Cerebellar nuclear complex (tissue), 1 donor: ENCODE results near the gene IER5L.
"Not testable (repeated sequence)": the region's sequence is repeated elsewhere in the genome, so short reads cannot be mapped to it uniquely, and the experiment has no call there.

Experiments used
- DNase-seq, 2 experiments: peaks; one replicate each; lab custom pipeline; 2025; lab: John Stamatoyannopoulos, UW

Gene IER5L

DNA sequence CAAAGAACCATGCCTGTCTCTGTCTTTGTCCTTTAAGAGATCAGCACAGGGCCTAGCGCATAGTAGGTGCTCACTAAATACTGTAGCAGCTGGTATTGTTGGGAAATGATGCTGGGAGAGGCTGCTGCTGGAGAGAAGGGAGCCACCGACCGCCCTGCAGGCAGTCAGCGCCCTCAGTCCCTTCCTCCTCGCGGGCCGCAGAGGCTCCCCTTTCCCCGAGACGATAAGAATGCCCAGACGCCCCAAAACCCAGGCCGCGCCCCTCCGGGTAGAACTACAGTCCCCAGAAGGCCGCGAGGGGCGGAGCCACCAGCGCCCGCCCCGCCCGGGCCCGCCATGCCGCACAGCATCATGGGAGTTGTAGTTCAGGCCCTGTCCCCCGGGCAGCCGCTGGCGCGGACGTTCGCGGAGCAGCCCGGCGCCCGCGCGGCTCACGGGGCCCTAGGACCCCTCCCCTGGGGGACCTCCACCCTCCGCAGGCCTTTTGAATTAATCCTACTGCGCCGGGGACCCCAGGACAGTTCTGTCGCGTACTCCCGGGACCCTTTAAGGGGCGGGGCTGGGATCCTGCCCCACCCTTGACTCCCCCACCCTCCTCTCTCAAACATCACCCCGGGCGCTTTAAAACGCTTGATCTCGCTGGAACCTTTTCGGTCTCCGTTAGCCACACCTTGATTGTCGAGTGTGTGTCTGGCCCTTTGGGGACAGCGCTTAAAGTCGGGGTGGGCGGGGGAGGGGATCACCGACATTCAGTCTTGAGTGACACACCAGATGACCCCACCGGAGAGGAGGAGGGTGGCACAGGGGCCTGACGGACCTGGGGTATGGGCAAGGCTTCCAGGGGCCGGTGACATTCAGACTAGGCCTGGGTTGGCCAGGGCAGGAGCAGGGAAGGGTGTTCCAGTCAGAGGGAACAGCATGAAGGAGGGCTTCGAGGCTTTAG, 24.8 kb upstream of the IER5L start:
- DNase-seq = peak in 1 of 2 experiments; percentile 54

DNA sequence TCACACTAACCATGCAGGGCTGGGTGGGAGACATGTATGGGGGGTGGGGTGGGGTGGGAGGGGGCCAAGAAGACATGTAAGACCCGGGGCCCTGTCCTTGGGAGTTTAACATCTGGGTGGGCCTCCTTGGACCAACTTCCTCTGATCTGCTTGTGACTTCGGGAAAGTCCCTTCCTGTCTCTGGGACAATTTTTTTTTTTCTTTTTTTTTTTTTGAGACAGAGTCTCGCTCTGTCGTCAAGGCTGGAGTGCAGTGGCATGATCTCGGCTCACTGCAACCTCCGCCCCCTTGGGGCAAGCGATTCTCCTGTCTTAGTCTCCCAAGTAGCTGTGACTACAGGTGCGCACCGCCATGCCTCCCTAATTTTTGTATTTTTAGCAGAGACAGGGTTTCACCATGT, 23.8 kb upstream of the IER5L start:
- DNase-seq = no peak

DNA sequence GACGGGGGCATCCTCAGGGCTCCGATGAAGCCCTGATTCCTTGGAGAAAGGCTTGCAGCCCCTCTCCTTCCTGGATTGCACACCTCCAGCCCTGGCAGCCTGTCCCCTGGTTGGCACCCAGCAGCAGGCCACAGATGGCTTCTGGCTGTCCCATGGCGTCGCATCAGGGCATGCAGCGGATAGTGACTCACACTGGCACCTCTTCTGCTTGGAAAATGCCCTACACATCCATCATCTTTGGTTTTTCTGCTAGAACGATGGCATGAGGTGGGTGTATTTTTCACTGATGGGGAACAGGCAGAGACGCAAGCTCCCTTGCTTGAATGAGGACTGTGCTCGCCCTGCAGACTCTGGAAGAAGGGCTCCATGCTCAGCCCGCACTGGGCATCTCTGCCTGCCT, 23.2 kb upstream of the IER5L start:
- no peak for DNase-seq

DNA sequence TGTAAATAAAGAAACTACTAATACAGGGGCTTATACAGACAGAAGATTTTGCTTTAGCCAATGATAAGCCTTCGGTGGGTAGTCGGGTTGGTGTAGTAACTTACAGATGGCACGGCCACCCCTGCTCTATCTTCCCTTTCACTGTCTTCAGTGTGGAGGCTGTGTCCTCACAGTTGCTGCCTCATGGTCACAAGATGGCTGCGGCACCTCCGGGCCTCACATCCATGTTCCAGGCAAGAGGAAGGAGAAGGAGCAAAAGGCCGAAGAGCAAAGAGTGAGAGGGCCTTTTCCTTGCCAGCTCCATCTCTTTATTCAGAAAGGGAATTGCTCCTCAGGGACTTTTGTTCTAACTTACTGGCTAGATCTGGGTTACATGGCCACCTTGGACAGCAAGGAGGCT, 22.2 kb upstream of the IER5L start:
- DNase-seq = no peak

DNA sequence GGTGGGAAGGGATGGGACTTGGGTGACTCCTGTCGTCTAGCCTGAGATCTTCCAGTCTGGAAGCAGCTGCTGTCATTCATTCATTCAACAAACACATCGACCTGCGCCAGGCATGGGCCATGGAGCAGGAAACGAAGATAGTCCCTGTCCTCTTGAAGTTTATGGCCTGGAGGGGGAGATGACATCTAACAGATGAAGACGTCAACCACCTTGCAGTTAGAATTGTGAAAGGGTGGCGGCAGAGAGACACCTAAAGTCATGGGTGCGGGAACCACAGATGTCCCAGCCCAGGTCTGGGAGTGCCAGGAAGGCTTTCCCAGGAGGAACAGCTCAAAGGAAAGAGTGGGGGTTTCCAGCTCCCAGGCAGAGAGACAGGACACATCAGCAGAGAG, 21.0 kb upstream of the IER5L start:
- DNase-seq = no peak

DNA sequence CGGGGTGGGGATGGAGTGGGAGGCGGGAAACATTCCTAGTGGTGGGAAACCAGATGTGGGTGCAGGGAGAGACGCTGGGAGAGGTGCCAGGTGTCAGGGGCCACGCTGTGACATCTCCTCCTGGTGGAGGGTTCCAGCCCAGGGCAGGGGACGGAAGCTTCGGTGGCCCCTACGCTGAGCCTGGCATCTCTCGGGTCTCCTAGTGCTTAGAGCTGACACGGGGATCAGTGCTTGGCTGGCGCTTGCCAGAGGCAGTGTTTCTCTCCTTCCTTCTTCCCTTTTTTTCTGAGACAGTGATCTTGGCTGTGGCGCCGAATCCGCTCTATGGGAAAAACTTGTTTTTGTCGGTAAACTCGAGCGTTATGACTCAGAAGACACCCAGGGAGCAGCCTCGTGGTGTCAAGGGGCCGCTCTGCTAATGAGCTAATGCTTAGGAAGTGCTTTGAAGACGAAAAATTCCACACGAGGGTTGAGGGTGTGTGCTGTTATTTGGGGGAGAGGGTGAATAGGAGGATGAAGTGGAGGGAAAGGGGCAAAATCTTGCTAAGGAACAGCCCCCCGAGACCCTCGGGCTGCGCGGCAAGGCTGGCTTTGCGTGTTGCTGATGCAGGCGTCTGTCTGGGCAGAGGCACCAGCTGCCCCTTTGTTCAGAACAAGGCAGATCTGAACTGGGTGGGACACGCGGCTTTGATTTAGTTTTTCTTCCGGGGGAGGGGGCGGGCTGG, 20.4 kb upstream of the IER5L start:
- no peak for DNase-seq

DNA sequence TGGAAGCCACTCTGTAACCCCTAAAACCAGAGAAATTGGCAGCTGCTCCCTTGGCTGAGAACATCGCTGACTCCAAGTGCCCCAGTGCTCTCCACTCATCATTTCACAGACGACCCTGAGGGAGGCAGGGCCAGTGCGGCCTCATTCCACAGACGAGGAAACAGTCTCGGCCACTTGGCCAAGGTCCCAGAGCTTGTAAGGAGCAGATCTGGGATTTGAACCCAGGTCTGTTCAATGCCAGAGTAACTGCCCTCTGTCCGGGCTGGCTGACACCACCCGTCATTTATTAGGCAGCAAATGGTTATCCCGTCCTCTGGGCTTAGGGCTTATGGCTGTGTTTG, 19.9 kb upstream of the IER5L start:
- DNase-seq = no peak

DNA sequence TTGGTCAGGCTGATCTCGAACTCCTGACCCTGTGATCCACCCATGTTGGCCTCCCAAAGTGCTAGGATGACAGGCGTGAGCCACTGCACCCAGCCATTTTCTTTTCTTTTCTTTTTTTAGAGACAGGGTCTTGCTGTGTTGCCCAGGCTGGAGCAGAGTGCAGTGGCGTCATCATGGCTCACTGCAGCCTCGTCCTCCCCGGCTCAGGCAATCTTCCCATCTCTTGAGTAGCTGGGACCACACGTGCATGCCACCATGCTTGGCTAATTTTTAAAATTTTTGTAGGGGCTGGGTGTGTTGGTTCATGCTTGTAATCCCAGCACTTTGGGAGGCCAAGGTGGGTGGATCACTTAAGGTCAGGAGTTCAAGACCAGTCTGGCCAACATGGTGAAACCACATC, 19.0 kb upstream of the IER5L start:
- not testable (repeated sequence) for DNase-seq

DNA sequence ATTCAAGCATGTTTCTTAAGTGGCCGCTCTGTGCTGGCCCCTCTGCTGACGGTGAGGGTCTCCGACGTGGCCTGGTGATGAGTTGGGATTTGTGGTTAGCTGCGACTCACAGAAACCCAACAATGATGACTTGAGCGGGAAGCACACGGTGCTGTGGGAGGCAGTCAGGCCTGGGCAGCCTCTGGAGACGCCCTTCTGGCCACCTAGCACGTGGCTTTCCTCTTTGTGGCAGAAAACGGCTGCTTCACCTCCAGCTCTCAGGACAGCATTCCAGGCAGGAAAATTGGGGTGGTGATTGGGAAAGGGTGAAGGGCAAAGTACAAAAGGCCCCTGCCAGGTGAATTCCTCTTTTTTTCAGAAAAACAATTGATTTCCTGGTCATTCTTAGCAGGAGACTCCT, 17.5 kb upstream of the IER5L start:
- no peak for DNase-seq

DNA sequence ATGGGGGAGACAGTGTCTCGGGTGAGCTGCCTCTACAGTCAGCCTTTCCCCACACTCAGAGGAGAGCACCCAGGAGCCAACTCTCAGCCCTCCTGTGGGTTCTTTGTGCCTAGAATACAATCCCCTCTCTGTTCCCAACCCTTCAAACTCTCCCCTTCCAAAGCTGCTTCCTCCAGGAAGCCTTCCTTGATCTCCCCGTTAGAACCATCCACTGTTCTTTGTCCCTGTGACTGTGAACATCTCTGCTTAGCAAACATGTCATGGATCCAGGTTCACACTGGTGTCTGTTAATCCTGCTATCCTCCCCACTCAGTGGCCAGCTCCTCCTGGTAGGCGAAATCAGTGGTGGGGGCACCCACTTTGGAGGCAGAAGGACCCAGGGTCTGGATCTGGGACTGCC, 16.2 kb upstream of the IER5L start:
- DNase-seq = no peak

DNA sequence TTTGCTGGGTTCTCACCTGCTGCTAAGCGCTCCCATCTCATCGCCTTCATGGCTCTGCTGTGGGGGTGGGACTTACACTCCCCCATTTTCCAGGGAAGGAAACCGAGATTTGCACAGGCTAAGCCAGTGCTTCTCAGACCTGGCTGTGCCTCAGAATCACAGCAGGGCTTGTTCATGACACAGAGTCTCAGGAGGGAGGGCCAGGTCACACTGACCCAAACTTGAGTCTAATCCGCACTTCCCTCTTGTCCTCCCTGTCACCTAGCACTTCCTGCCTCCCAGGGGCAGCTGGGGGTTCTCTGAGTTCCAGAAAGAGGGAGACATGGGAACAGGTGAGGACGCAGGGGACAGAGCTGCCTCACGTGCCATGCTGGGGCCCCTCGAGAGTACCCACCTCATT, 15.6 kb upstream of the IER5L start:
- DNase-seq = no peak

DNA sequence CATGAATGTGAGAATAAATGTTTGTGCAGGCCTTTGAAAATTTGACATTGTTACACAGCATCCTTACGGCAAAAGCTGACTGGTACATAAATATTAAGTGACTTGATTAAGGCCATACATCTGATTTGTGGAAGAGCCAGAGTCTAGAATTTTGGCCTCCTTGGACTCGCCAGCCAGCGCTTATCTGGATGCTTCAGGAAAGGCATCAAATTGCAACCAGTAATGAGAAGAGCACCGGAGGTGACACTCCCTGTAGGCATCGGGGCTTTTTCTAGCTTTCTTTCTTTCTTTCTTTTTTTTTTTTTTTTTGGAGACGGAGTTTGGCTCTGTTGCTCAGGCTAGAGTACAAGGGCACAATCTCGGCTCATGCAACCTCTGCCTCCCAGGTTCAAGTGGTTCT, 13.2 kb upstream of the IER5L start:
- no peak for DNase-seq

DNA sequence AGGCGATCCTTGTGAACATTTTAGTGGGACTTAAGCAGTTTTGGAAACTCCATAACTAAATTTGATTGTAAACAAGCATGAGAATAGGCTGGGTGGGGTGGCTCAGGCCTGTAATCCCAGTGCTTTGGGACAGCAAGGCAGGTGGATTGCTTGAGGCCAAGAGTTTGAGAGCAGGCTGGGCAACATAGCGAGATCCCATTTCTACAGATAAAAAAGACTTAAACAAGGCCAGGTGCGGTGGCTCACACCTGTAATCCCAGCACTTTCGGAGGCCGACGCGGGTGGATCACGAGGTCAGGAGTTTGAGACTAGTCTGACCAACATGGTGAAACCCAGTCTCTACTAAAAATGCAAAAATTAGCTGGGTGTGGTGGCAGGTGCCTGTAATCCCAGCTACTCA, 11.9 kb upstream of the IER5L start:
- DNase-seq = not testable (repeated sequence)

DNA sequence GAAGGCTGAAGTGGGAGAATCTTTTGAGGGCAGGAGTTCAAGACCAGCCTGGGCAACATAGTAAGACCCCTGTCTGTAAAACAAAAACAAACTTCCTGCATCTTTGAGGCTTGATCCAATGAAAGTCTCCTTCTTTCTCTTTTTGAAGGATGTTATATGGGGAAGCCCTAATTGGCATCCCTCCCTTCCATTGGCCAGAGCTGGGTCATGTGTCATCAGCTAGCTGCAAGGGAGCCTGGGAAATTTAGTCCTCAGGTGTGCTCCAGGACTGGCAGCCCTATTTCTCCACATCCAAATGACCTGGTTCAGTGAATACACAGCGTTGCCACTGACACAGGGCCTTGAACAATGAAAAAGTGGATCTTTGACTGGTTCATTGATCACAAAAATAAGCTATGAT, 9.0 kb upstream of the IER5L start:
- no peak for DNase-seq

DNA sequence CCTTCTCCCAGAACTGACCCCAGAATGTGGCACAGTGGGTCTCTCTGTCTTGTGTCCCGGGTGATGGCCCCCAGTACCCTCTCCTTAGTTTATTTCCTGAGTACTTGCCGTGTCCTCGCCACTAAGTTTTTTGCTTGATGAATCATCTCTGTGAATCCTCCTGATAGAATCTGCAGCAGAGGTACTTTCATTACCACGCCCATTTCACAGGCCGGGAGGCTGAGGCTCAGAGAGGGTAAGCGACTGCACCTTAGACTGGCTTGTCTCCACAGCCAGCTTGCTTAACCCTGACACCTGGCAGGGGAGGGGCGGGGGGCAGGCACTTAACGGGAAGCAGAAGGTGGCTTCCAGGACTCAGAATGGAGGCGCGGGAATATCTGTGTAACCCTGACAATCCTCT, 7.9 kb upstream of the IER5L start:
- DNase-seq = no peak

DNA sequence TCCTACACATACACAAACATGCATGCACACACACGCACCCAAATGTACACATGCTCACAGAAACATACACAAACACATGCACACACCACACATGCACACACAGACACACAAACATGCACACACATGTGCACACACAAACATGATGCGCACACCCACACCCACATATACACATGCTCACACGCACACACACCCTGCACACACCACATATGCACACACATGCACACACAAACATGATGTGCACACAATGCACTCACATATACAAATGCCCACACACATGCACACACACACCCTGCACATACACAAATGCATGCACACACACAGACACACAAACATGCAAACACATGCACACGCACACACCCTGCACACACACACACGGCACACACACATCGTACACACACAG, 7.3 kb upstream of the IER5L start:
- no peak for DNase-seq

DNA sequence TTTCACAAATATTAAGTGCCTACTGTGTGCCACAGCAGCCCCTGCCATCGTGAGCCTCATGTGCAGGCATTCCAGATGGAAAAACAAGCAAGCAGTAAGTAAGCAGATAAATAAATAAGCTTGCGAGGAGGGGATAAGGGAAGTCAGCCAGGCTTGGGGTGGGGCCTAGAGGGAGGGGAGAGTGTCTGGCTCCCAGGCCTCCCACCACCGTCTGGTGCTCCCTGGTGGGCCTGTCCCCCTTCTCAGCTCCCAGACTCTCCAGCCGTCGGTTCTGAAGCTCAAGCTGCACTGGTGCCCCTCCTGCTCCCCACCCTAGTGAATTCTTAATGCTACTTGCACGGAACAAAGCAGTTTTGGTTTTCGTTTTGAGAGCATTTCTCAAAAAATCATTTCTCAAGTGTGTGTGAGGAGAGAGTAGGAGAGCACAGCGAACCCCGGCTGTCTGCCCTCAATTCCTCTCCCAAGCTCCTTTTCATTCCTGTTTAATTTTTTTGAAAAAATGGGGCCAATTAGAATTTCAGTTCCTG, 6.6 kb upstream of the IER5L start:
- no peak for DNase-seq

DNA sequence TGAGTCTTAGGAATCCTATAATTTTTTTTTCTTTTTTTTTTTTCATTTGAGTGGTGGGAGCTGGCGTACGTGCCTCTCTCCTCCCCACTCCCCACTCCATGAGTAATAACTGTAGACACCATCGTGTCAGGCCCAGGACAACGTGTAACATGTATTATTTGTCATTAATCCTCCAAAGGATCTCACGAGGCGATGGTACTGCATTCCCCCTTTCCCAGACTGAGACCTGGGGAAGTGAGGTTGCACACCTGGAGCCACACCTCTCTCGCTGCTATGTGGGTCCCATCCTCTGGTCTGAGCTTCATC, 6.1 kb upstream of the IER5L start:
- no peak for DNase-seq

DNA sequence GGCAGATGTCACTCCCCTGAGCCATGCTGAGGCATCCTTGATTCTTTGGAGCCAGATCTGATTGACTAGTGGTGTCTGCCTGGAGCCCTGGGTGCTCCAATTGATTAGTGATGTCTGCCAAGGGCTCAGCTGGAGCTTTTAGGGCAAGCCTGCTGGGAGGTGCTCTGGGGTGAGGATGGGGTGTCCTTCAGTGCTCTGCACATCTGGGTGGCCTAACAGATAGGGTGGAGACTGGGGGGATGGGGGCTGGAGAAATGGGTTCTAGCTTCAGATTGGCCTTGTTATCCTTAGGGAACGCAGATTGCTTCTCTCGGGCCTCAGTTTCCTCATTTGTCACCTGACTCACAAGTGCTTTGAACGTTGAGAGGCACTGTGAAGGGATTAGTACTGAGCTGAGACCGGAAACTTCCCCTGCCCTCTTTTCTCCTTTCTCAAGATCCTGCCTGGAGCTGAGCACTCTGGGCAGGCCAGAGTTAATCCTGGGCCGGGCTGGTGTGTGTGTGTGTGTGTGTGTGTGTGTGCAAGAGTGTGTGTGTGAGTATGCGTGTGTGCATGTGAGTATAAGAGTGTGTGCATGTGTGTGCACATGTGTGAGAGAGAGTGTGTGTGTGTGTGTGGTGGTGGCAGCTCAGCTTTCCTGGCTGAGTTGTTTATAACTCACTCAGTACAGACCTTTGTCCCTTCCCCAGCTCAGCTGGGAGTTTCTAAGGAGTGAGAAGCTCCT, 5.6 kb upstream of the IER5L start:
- DNase-seq = no peak

DNA sequence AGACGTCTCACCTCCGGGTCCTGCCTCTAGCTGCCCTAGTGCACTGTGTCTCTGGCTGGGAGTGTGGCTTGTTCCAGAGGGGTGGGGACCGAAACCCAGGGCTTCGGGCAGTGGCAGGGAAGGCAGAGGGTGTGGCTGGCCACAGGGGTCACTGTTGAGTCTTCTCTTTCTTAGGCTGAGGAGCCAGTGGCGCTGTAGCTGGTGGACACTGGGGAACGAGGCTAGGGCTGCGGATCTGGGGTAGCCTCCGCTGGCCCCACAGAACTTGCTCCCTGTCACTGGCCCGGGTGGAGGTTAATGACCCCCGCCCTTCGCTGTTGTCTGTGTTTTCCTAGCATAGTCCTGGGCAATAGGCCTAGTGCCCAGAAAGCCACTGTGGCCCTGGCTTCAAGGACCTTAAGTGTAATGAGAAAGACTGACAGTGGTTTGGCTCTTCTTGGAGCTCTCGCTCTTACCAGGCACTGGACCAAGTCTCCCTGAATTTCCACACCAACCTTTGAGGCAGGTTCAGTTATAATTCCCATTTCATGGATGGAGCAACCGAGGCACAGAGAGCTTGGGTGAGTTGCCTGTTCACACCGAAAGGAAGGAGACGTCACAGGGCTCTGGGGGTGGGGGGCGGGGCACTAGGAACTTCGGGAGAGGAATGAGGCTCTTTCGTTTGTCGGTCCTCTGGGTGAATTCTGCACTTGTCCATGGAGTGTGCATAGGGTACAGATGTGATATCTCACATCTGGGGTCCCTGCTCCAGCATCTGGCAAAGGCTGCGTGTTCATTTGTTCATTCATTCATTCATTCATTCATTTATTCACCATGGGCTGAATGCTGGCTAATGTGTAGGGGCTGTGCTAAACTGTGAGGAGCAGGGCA, 4.8 kb upstream of the IER5L start:
- no peak for DNase-seq

DNA sequence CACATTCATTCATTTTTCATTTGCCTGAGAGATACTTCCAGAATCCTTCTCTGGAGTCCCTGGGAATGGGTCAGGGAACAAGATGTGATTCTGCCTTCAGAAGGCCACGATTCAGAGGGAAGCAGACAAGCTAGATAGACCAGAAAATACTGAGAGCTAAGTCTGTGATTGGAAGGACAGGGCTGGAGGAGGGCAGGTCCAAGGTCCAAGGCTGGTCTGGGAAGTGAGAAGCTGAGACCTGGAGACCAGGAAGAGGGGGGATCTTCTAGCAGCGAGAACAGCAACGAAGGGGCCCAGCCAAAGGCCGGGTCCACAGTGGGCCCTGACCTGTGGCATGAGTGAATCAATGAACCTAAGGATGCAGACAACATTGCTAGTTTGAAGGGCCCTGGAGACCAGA, 4.1 kb upstream of the IER5L start:
- DNase-seq = no peak

DNA sequence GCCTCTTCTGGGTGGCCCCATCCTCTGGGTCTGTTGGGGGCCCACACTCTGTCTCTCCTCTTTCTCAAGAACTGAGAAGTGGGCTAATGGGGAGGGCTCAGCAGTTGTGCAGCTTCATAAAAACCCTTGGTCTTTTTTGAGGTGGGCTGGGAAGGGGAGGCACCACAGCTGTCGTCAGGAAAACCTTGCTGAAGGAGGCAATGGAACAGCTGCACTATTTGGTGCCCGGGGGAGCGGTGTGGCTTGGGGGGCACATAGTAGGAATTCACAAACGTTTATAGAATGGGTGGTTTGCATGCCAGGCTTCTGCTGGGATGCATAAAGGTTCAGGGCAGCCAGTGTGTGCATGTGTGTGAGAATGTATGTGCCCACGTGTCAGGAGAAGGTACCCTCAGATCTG, 3.2 kb upstream of the IER5L start:
- no peak for DNase-seq
